GM23338 (cell line): ENCODE measurements around the gene RUNX1. TPM values are rescaled to one million over a fixed set of nuclear protein-coding genes. Genes with fewer than 3 reads are reported as not detected.

Experiments used
- ATAC-seq: fragments of 200-7000 bp; cut with Tn5 transposase; 3 replicates; pipeline ENCODE4 v1.9.1; 2020
- DNase-seq: peaks from one replicate; pipeline ENCODE4 v3.0.0-alpha.2; 2015; ENCODE audit warnings: low spot score
- H2AFZ ChIP-seq: fragments of 200-600 bp; sonication (generic); 2 replicates; pipeline ENCODE4 v1.8.0; 2016; ENCODE audit warnings: antibody characterized with exemption, mild to moderate bottlenecking, moderate library complexity
- H3F3A ChIP-seq: fragments of 200-600 bp; sonication (generic); replicated peaks from 2 replicates; pipeline ENCODE4 v1.8.0; 2017; ENCODE audit warnings: antibody characterized with exemption, mixed run types, low read depth
- H3K27ac ChIP-seq: fragments of 200-600 bp; sonication (generic); 2 replicates; pipeline ENCODE4 v1.6.1; 2016; ENCODE audit warnings: low read depth
- H3K27me3 ChIP-seq: fragments of 200-600 bp; sonication (generic); 2 replicates; pipeline ENCODE4 v1.8.0; 2016; ENCODE audit warnings: mild to moderate bottlenecking, mixed run types, moderate library complexity; ENCODE audit not compliant: insufficient read depth
- H3K36me3 ChIP-seq: fragments of 200-600 bp; sonication (generic); 2 replicates; pipeline ENCODE4 v1.8.0; 2016; ENCODE audit warnings: mild to moderate bottlenecking; ENCODE audit not compliant: insufficient read depth
- H3K4me1 ChIP-seq: fragments of 200-600 bp; sonication (generic); 2 replicates; pipeline ENCODE4 v1.8.0; 2016; ENCODE audit warnings: mild to moderate bottlenecking, moderate library complexity; ENCODE audit not compliant: insufficient read depth
- H3K4me2 ChIP-seq: fragments of 200-600 bp; sonication (generic); 2 replicates; pipeline ENCODE4 v1.7.1; 2017; ENCODE audit warnings: mixed run types
- H3K4me3 ChIP-seq: fragments of 200-600 bp; sonication (generic); 2 replicates; pipeline ENCODE4 v1.6.1; 2016; ENCODE audit warnings: mixed run types
- H3K79me2 ChIP-seq: fragments of 200-600 bp; sonication (generic); replicated peaks from 2 replicates; pipeline ENCODE4 v1.8.0; 2017; ENCODE audit warnings: mild to moderate bottlenecking; ENCODE audit not compliant: insufficient read depth
- H3K9me2 ChIP-seq: fragments of 200-600 bp; sonication (generic); 2 replicates; pipeline ENCODE4 v1.8.0; 2017; ENCODE audit not compliant: insufficient read depth
- H4K20me1 ChIP-seq: fragments of 200-600 bp; sonication (generic); replicated peaks from 2 replicates; pipeline ENCODE4 v1.8.0; 2017; ENCODE audit warnings: mild to moderate bottlenecking; ENCODE audit not compliant: insufficient read depth
- H3K27ac Mint-ChIP-seq: 2 replicates; pipeline ENCODE4 v1.8.0; 2020; ENCODE audit warnings: inconsistent platforms, mild to moderate bottlenecking, moderate library complexity, mixed read lengths
- H3K27me3 Mint-ChIP-seq: 3 replicates; pipeline ENCODE4 v1.8.0; 2022; ENCODE audit warnings: low read depth, mild to moderate bottlenecking, moderate library complexity, mixed read lengths, inconsistent platforms; ENCODE audit not compliant: insufficient read depth, poor library complexity
- H3K36me3 Mint-ChIP-seq: 3 replicates; pipeline ENCODE4 v1.8.0; 2021; ENCODE audit warnings: low read depth, mild to moderate bottlenecking, inconsistent platforms, moderate library complexity, mixed read lengths
- H3K4me1 Mint-ChIP-seq: 3 replicates; pipeline ENCODE4 v1.8.0; 2020; ENCODE audit warnings: mild to moderate bottlenecking, inconsistent platforms, mixed read lengths
- H3K4me3 Mint-ChIP-seq: 3 replicates; pipeline ENCODE4 v1.8.0; 2021; ENCODE audit warnings: moderate library complexity, mild to moderate bottlenecking, inconsistent platforms, mixed read lengths
- H3K9me3 Mint-ChIP-seq: 3 replicates; pipeline ENCODE4 v1.8.0; 2020; ENCODE audit warnings: moderate library complexity, mild to moderate bottlenecking, inconsistent platforms, mixed read lengths
- CREB1 ChIP-seq: fragments of 250-450 bp; sonication (Bioruptor Pico); IDR thresholded peaks from 2 replicates; pipeline ENCODE4 v1.5.0; 2020; ENCODE audit warnings: low read depth, mild to moderate bottlenecking, moderate library complexity
- CTCF ChIP-seq, 2 experiments: fragments of 200-600 bp in 1 of 2; sonication (generic) in 1 of 2; conservative IDR thresholded peaks; 2 replicates each; pipeline versions ENCODE4 v1.5.1 to v1.6.1; 2016 to 2017; ENCODE audit warnings: antibody characterized with exemption in 2 of 2, low read depth in 2 of 2, mild to moderate bottlenecking in 2 of 2, moderate library complexity in 1 of 2
- ETS1 ChIP-seq: IDR thresholded peaks from 2 replicates; pipeline ENCODE4 v1.6.1; 2016; ENCODE audit warnings: antibody characterized with exemption
- EZH2phosphoT487 ChIP-seq: fragments of 200-600 bp; sonication (generic); IDR thresholded peaks from one replicate; pipeline ENCODE4 v1.8.1; 2018; ENCODE audit warnings: antibody characterized with exemption; ENCODE audit not compliant: unreplicated experiment
- JUNB ChIP-seq: IDR thresholded peaks from one replicate; pipeline ENCODE4 v1.6.1; 2016; ENCODE audit warnings: antibody characterized with exemption; ENCODE audit not compliant: unreplicated experiment
- POLR2AphosphoS5 ChIP-seq: IDR thresholded peaks from 2 replicates; pipeline ENCODE4 v1.6.1; 2016; ENCODE audit warnings: antibody characterized with exemption, low read depth
- REST ChIP-seq: IDR thresholded peaks from one replicate; pipeline ENCODE4 v1.6.1; 2018; ENCODE audit warnings: antibody characterized with exemption; ENCODE audit not compliant: unreplicated experiment
- STAT1 ChIP-seq: IDR thresholded peaks from one replicate; pipeline ENCODE4 v1.6.1; 2016; ENCODE audit warnings: antibody characterized with exemption; ENCODE audit not compliant: unreplicated experiment
- ZNF114 ChIP-seq: fragments of 250-450 bp; sonication (Bioruptor Pico); IDR thresholded peaks from 2 replicates; pipeline ENCODE4 v1.5.0; 2020; ENCODE audit warnings: mild to moderate bottlenecking, moderate library complexity
- ZNF462 ChIP-seq: fragments of 250-450 bp; sonication (Bioruptor Pico); IDR thresholded peaks from 2 replicates; pipeline ENCODE4 v1.5.0; 2020; ENCODE audit warnings: mild to moderate bottlenecking, moderate library complexity
- polyA plus RNA-seq: library from polyadenylated mRNA; unstranded; fragments of >200 nt; fragmentation: Nextera tagmentation; extraction: Ambion mirVana; gene quantifications from 2 replicates; pipeline ENCODE4 v1.2.1, GENCODE V29; 2016
- total RNA-seq: library from RNA; depleted of rRNA; stranded (reverse); fragments of >200 nt; shearing (Covaris generic); gene quantifications from 2 replicates; pipeline ENCODE4 v1.2.3, GENCODE V29; 2014

Gene RUNX1
- total and polyA plus RNA-seq, 2 experiments from 2014 or later: 0.29 to 1.1 TPM

GRCh38 chr21:35005077-35005476 is 44.0 kb downstream of the RUNX1 start:
- H3K27ac Mint-ChIP-seq: no peak overlapping the region
- no peak for ATAC-seq

More at GRCh38 chr21:35005077-35005476, 44.0 kb downstream of the RUNX1 start:
- Mint-ChIP-seq H3K4me1 (no peaks in the 10 kb centered on the region), H3K36me3 (no peaks in the 10 kb centered on the region), H3K4me3 (no peak overlapping the region), H3K27me3 (no peaks in the 10 kb centered on the region), H3K9me3 (no peaks in the 10 kb centered on the region)
- H3K79me2 ChIP-seq: no peaks in the 10 kb centered on the region
- no peak overlapping the region for H3K4me3 ChIP-seq
- no peaks in the 10 kb centered on the region; the same call in none of the 2 replicates for H3K9me2 ChIP-seq
- no peak for DNase-seq
- no peaks in the 10 kb centered on the region for H3K27me3 ChIP-seq
- no peaks in the 10 kb centered on the region for H3K4me1 ChIP-seq
- H3K4me2 ChIP-seq: no peak overlapping the region
- H2AFZ ChIP-seq: no peak overlapping the region
- no peaks in the 10 kb centered on the region for H4K20me1 ChIP-seq
- no peaks in the 10 kb centered on the region for H3F3A ChIP-seq
- no peak overlapping the region for H3K27ac ChIP-seq
- H3K36me3 ChIP-seq: no peaks in the 10 kb centered on the region
- no peak for TF ChIP-seq CREB1
- TF ChIP-seq CTCF (conservative IDR thresholded peaks at IDR 0.05; ENCODE audit: low read depth in 2 of 2): no peak
- TF ChIP-seq JUNB: no peak
- no peak for TF ChIP-seq ZNF462 (CRISPR knock-in tag)
- TF ChIP-seq ETS1: no peak
- TF ChIP-seq ZNF114 (CRISPR knock-in tag): no peak
- no peak for TF ChIP-seq REST
- no peak for TF ChIP-seq STAT1
- TF ChIP-seq EZH2phosphoT487: no peak
- TF ChIP-seq POLR2AphosphoS5: no peak
